Transverse colon (tissue), 4 donors: ENCODE results near the gene NMB. TPM values are rescaled to one million over a fixed set of nuclear protein-coding genes. Genes with fewer than 3 reads are reported as not detected.
"Not testable (repeated sequence)": the region's sequence is repeated elsewhere in the genome, so short reads cannot be mapped to it uniquely, and the experiment has no call there.

Source experiments
- DNase-seq: peaks from one replicate; pipeline ENCODE4 v3.0.0-alpha.2; 2019
- H3K27ac ChIP-seq, 4 donors: fragments of 200-600 bp; sonication (generic); 2 replicates each; pipeline ENCODE4 v1.5.1; 2016 to 2018; ENCODE audit warnings: inconsistent platforms in 4 of 4
- H3K27me3 ChIP-seq: fragments of 200-600 bp; sonication (generic); 2 replicates; pipeline ENCODE4 v1.5.1; 2017; ENCODE audit warnings: inconsistent platforms
- H3K36me3 ChIP-seq, 4 donors: fragments of 200-600 bp; sonication (generic); 2 replicates each; pipeline ENCODE4 v1.5.1; 2017 to 2019; ENCODE audit warnings: inconsistent platforms in 4 of 4
- H3K4me1 ChIP-seq, 4 donors: fragments of 200-600 bp; sonication (generic); 2 replicates each; pipeline ENCODE4 v1.5.1; 2017 to 2020; ENCODE audit warnings: inconsistent platforms in 4 of 4
- H3K4me3 ChIP-seq, 4 donors: fragments of 200-600 bp; sonication (generic); 1 replicate in 1 of 4; 2 replicates in 3 of 4; pipeline versions ENCODE4 v1.5.1 to v1.6.1; 2017 to 2019; ENCODE audit warnings: inconsistent platforms in 4 of 4
- H3K9me3 ChIP-seq, 2 donors: fragments of 200-600 bp; sonication (generic); 2 replicates each; pipeline ENCODE4 v1.5.1; 2017 to 2019; ENCODE audit warnings: inconsistent platforms in 2 of 2
- CTCF ChIP-seq, 5 experiments: fragments of 200-600 bp in 3 of 5; fragments of 450-650 bp in 2 of 5; sonication (generic) in 3 of 5; IDR thresholded peaks; 1 replicate in 2 of 5; 2 replicates in 3 of 5; pipeline ENCODE4 v1.5.1; 2016 to 2017; ENCODE audit warnings: antibody characterized with exemption in 5 of 5, inconsistent platforms in 3 of 5, mild to moderate bottlenecking in 2 of 5, moderate library complexity in 1 of 5
- EP300 ChIP-seq: sonication (generic); formaldehyde crosslinking; IDR thresholded peaks from one replicate; pipeline ENCODE4 v1.6.1; 2017; ENCODE audit warnings: antibody characterized with exemption, low read depth
- POLR2A ChIP-seq: fragments of 450-650 bp; IDR thresholded peaks from one replicate; pipeline ENCODE4 v1.6.1; 2016; ENCODE audit warnings: antibody characterized with exemption, mild to moderate bottlenecking, moderate library complexity
- POLR2AphosphoS5 ChIP-seq, 3 donors: sonication (generic); formaldehyde crosslinking; IDR thresholded peaks; one replicate each; pipeline ENCODE4 v1.6.1; 2016; ENCODE audit warnings: antibody characterized with exemption in 3 of 3
- WGBS, 2 donors: methylation state at CpG; one replicate each; pipeline ENCODE4 v1.1.5; 2018; ENCODE audit warnings: low coverage in 1 of 2; 5-methylcytosine and 5-hydroxymethylcytosine counted together
- in situ Hi-C, 4 donors: fragments of 200-750 bp; cut with MboI; loops; one replicate each; pipeline versions ENCODE4 v1.15.0 to v1.15.1; 2017; ENCODE audit warnings: low sequenced_read_pairs in 3 of 4, low pct_ligation_motif_present in 1 of 4, low pct_unique_long_range_greater_than_20kb in 1 of 4
- intact Hi-C: fragments of 100-400 bp; cut with DNase I; formaldehyde crosslinking; loops from one replicate; pipeline ENCODE4 v1.15.1; 2023; ENCODE audit warnings: low total_unique reads
- total RNA-seq, 4 donors: library from RNA; depleted of rRNA; stranded (reverse); fragments of >200 nt; gene quantifications; one replicate each; pipeline ENCODE4 v1.1.0, GENCODE V29; 2016

The NMB gene
- total RNA-seq, 4 donors from 2014 or later = 2.3 to 2.4 TPM; not detected in 2

- Histone ChIP-seq H3K36me3 (peaks cover 0 to 75% (median 40%) of the 10 kb centered on the region in 4 donors), H3K4me1 (no peaks in the 10 kb centered on the region), H3K27me3 (no peaks in the 10 kb centered on the region), H3K27ac (no peak overlapping the region), H3K4me3 (no peak overlapping the region), H3K9me3 (no peaks in the 10 kb centered on the region)
- TF ChIP-seq EP300 (no peak), CTCF (IDR thresholded peaks at IDR 0.05) (no peak), POLR2A (no peak), POLR2AphosphoS5 (IDR thresholded peaks at IDR 0.05) (no peak)
- 79 to 94% methylated on average over 6 of the region's 6 CpGs for WGBS, 2 donors
- intact Hi-C loops (no loop called here), in situ Hi-C loops (no loop called here)
- no peak for DNase-seq
Observed at GRCh38 chr15:84643838-84644237, 14.2 kb downstream of the NMB start.

- H3K4me3 ChIP-seq, in situ Hi-C loops, H3K4me1 ChIP-seq, intact Hi-C loops, H3K27ac ChIP-seq, H3K27me3 ChIP-seq, H3K9me3 ChIP-seq, DNase-seq: not testable (repeated sequence)
- peaks cover 0 to 73% (median 34%) of the 10 kb centered on the region in 4 donors for H3K36me3 ChIP-seq
- WGBS, 2 donors = 68 to 94% methylated on average over 2 of the region's 2 CpGs
Observed at GRCh38 chr15:84642640-84643039, 15.4 kb downstream of the NMB start.

GRCh38 chr15:84641871-84642270 is 16.1 kb downstream of the NMB start:
- 93% methylated on average over 9 of the region's 9 CpGs; no CpG with 5 or more reads in 1 of the 2 donors for WGBS, 2 donors
- H3K36me3 ChIP-seq = peaks cover 0 to 65% (median 31%) of the 10 kb centered on the region in 4 donors

GRCh38 chr15:84638103-84638502 is 19.9 kb downstream of the NMB start:
- Histone ChIP-seq H3K36me3 (peaks cover 0 to 41% (median 17%) of the 10 kb centered on the region in 4 donors), H3K9me3 (no peaks in the 10 kb centered on the region), H3K27ac (no peak overlapping the region), H3K4me1 (peaks cover 8 to 20% (median 14%) of the 10 kb centered on the region in 4 donors), H3K4me3 (no peak overlapping the region), H3K27me3 (no peaks in the 10 kb centered on the region)
- intact Hi-C loops = no loop called here
- DNase-seq = no peak
- TF ChIP-seq CTCF (IDR thresholded peaks at IDR 0.05) = no peak
- no peak for TF ChIP-seq EP300
- TF ChIP-seq POLR2AphosphoS5 (IDR thresholded peaks at IDR 0.05) = no peak
- no peak for TF ChIP-seq POLR2A
- 69 to 72% methylated on average over 3 of the region's 3 CpGs for WGBS, 2 donors
- in situ Hi-C loops = no loop called here

More at GRCh38 chr15:84641871-84642270, 16.1 kb downstream of the NMB start:
- intact Hi-C loops, H3K4me1 ChIP-seq, H3K27me3 ChIP-seq, DNase-seq, H3K4me3 ChIP-seq, H3K9me3 ChIP-seq, H3K27ac ChIP-seq, in situ Hi-C loops: not testable (repeated sequence)

GRCh38 chr15:84634228-84634837 is 23.7 kb downstream of the NMB start:
- peaks cover 18 to 41% (median 27%) of the 10 kb centered on the region in 4 donors for H3K4me1 ChIP-seq
- 29 to 62% methylated on average over 9 to 23 of the region's 23 CpGs for WGBS, 2 donors
- TF ChIP-seq EP300 (no peak), CTCF (IDR thresholded peaks at IDR 0.05) (no peak), POLR2A (no peak), POLR2AphosphoS5 (IDR thresholded peaks at IDR 0.05) (no peak)
- peaks cover 0 to 12% (median 2%) of the 10 kb centered on the region in 4 donors for H3K36me3 ChIP-seq
- H3K4me3 ChIP-seq = peak overlapping the region; percentile 19 to 70 (median 56)
- no peaks in the 10 kb centered on the region for H3K9me3 ChIP-seq
- DNase-seq = no peak
- intact Hi-C loops = no loop called here
- H3K27ac ChIP-seq = peak overlapping the region; percentile 90 to 97 (median 94)
- no peaks in the 10 kb centered on the region for H3K27me3 ChIP-seq
- in situ Hi-C loops = no loop called here
